Keratinocyte (primary cell): Measurements from ENCODE around the gene VPS13A.

Source experiments
- CTCF ChIP-seq, 3 experiments: IDR thresholded peaks in 1 of 3; conservative IDR thresholded peaks in 1 of 3; optimal IDR thresholded peaks in 1 of 3; 2 replicates in 2 of 3; 3 replicates in 1 of 3; pipeline versions ENCODE3 to v1.5.1; 2011; ENCODE audit warnings: low read length in 3 of 3, mild to moderate bottlenecking in 3 of 3, moderate library complexity in 2 of 3, control low read depth in 1 of 3, inconsistent platforms in 1 of 3; ENCODE audit not compliant: insufficient read depth in 2 of 3; ENCODE audit errors: extremely low read depth in 1 of 3
- EZH2 ChIP-seq: IDR thresholded peaks from one replicate; pipeline ENCODE4 v1.6.1; 2012; ENCODE audit warnings: inconsistent platforms, mild to moderate bottlenecking, low read length, moderate library complexity

GRCh38 chr9:77176106-77176505, 1.2 kb upstream of the VPS13A start:
- TF ChIP-seq CTCF (optimal IDR thresholded peaks at IDR 0.05 in 1 of 3, IDR thresholded peaks at IDR 0.05 in 1 of 3, conservative IDR thresholded peaks at IDR 0.05 in 1 of 3; ENCODE audit: extremely low read depth in 1 of 3, insufficient read depth in 2 of 3, low read length in 3 of 3), result no peak
- no peak for TF ChIP-seq EZH2
